DND-41 (cell line): ENCODE results near the gene FCER1G.

ENCODE experiments used
- CTCF ChIP-seq: IDR thresholded peaks from 2 replicates; pipeline ENCODE4 v1.5.1; 2012; ENCODE audit warnings: borderline replicate concordance, low read length, moderate library complexity, mild to moderate bottlenecking; ENCODE audit not compliant: poor library complexity, severe bottlenecking; ENCODE audit errors: extremely low read depth
- EZH2 ChIP-seq: IDR thresholded peaks from 3 replicates; pipeline ENCODE4 v1.6.1; 2012; ENCODE audit warnings: borderline replicate concordance, low read depth, mild to moderate bottlenecking, moderate library complexity, low read length, inconsistent platforms; ENCODE audit not compliant: severe bottlenecking

- TF ChIP-seq CTCF (no peak), EZH2 (no peak)
Observed at GRCh38 chr1:161196111-161196510, 19.0 kb upstream of the FCER1G start.
